Right lobe of liver (tissue), 6 donors: ENCODE data around the gene PPP1R14B. TPM values are rescaled to one million over a fixed set of nuclear protein-coding genes. Genes with fewer than 3 reads are reported as not detected.

Experiments used
- ATAC-seq, 4 donors: fragments of 200-7000 bp; cut with Tn5 transposase; one replicate each; pipeline ENCODE4 v1.9.1; 2020; ENCODE audit warnings: mild to moderate bottlenecking in 4 of 4, moderate library complexity in 4 of 4
- DNase-seq, 3 donors: peaks; one replicate each; pipeline ENCODE4 v3.0.0-alpha.2; 2020
- H3K27ac ChIP-seq, 3 donors: fragments of 200-600 bp; one replicate each; pipeline ENCODE4 v1.8.0; 2022
- H3K27me3 ChIP-seq, 2 donors: fragments of 200-600 bp; one replicate each; pipeline ENCODE4 v1.8.0; 2022
- H3K36me3 ChIP-seq, 4 donors: fragments of 200-600 bp; sonication (generic) in 1 of 4; one replicate each; pipeline versions ENCODE4 v1.5.1 to v1.8.0; 2017 to 2022; ENCODE audit warnings: control low read depth in 1 of 4
- H3K4me1 ChIP-seq, 4 donors: fragments of 200-600 bp; sonication (generic) in 1 of 4; one replicate each; pipeline versions ENCODE4 v1.5.1 to v1.8.0; 2017 to 2022; ENCODE audit warnings: control low read depth in 1 of 4
- H3K4me3 ChIP-seq, 3 donors: fragments of 200-600 bp; one replicate each; pipeline ENCODE4 v1.8.0; 2022
- H3K9me3 ChIP-seq, 4 donors: fragments of 200-600 bp; sonication (generic) in 1 of 4; one replicate each; pipeline versions ENCODE4 v1.5.1 to v1.8.0; 2017 to 2022; ENCODE audit warnings: control low read depth in 1 of 4
- POLR2A ChIP-seq: fragments of 450-650 bp; IDR thresholded peaks from one replicate; pipeline ENCODE4 v1.6.1; 2017; ENCODE audit warnings: antibody characterized with exemption, mild to moderate bottlenecking
- WGBS: methylation state at CpG from one replicate; pipeline ENCODE4 v1.1.6; 2018; ENCODE audit warnings: low coverage, low lambda C conversion rate; ENCODE audit not compliant: insufficient coverage; ENCODE audit errors: missing lambda C conversion rate; 5-methylcytosine and 5-hydroxymethylcytosine counted together
- intact Hi-C, 2 donors: fragments of 100-400 bp; cut with DNase I; formaldehyde crosslinking; loops; one replicate each; pipeline versions ENCODE4 v1.11.2 to v1.14.1; 2022
- total RNA-seq, 6 experiments: library from RNA; depleted of rRNA in 2 of 6; stranded (reverse); fragments of >200 nt in 2 of 6; fragmentation: NEBNext Ultra II Directional in 3 of 6; extraction: Animal tissue kit (Norgen Biotek cat#: 25700) in 3 of 6; gene quantifications; one replicate each; pipeline versions ENCODE4 v1.1.0 to v1.2.4, GENCODE V29; 2016 to 2023
- TF ChIP-seq, protein P1 (sequence below), 4 donors: fragments of 200-600 bp in 3 of 4; fragments of 450-650 bp in 1 of 4; IDR thresholded peaks; one replicate each; pipeline versions ENCODE4 v1.5.1 to v1.8.0; 2016 to 2022; ENCODE audit warnings: antibody characterized with exemption in 4 of 4, mild to moderate bottlenecking in 2 of 4
- donor health status: DM: no; HTN: yes; CAD: no.
- donor health status: DM: no; HTN: no; CAD: no.
- donor health status: DM: no; HTN: no; CAD: no.
- donor health status: DM: no; HTN: yes; CAD: no.
- donor health status: DM: no; HTN: yes; CAD: no.

The PPP1R14B gene
- total RNA-seq, 6 experiments from 2014 or later = 34.1 to 90.3 (median 49.7) TPM

DNA sequence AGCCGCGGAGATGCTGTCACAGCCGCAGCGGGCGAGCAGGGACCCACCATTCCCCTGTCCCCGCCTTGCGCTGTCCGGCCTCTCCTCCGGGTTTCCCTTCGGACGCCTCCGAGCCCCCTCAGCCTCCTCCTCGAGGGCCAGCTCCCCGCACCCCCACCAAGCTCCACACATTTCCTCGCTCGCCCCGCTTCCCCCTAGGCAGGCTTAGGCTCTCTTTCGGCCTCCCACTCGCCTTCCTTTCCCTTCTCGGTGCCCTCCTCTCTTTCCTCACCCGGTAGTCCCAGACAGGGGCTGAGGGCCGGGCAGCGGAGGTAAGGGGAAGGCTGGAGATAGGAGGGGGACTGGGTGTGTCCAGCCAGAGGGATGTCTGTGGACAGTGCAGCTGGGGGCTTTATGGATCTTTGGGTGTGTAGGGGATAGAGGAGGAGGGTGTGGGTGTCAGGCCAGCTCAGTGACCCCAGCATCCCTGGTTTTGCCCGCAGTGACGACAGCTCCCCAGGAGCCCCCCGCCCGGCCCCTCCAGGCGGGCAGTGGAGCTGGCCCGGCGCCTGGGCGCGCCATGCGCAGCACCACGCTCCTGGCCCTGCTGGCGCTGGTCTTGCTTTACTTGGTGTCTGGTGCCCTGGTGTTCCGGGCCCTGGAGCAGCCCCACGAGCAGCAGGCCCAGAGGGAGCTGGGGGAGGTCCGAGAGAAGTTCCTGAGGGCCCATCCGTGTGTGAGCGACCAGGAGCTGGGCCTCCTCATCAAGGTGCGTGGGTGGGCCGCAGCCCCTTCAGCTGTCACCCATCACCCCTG is 45.9 kb upstream of the PPP1R14B start:
- H3K27me3 ChIP-seq = peaks cover 0 to 21% of the 10 kb centered on the region in 2 donors
- no peak overlapping the region for H3K4me3 ChIP-seq
- peaks cover 0 to 12% (median 0%) of the 10 kb centered on the region in 4 donors for H3K4me1 ChIP-seq
- H3K27ac ChIP-seq = no peak overlapping the region
- no peak for DNase-seq
- ATAC-seq = no peak
- 7% methylated on average over 15 of the region's 42 CpGs for WGBS
- H3K9me3 ChIP-seq = no peaks in the 10 kb centered on the region
- H3K36me3 ChIP-seq = no peaks in the 10 kb centered on the region
- TF ChIP-seq, protein P1, sequence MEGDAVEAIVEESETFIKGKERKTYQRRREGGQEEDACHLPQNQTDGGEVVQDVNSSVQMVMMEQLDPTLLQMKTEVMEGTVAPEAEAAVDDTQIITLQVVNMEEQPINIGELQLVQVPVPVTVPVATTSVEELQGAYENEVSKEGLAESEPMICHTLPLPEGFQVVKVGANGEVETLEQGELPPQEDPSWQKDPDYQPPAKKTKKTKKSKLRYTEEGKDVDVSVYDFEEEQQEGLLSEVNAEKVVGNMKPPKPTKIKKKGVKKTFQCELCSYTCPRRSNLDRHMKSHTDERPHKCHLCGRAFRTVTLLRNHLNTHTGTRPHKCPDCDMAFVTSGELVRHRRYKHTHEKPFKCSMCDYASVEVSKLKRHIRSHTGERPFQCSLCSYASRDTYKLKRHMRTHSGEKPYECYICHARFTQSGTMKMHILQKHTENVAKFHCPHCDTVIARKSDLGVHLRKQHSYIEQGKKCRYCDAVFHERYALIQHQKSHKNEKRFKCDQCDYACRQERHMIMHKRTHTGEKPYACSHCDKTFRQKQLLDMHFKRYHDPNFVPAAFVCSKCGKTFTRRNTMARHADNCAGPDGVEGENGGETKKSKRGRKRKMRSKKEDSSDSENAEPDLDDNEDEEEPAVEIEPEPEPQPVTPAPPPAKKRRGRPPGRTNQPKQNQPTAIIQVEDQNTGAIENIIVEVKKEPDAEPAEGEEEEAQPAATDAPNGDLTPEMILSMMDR (IDR thresholded peaks at IDR 0.05) = no peak
- TF ChIP-seq POLR2A = no peak
- intact Hi-C loops = no loop called here

DNA sequence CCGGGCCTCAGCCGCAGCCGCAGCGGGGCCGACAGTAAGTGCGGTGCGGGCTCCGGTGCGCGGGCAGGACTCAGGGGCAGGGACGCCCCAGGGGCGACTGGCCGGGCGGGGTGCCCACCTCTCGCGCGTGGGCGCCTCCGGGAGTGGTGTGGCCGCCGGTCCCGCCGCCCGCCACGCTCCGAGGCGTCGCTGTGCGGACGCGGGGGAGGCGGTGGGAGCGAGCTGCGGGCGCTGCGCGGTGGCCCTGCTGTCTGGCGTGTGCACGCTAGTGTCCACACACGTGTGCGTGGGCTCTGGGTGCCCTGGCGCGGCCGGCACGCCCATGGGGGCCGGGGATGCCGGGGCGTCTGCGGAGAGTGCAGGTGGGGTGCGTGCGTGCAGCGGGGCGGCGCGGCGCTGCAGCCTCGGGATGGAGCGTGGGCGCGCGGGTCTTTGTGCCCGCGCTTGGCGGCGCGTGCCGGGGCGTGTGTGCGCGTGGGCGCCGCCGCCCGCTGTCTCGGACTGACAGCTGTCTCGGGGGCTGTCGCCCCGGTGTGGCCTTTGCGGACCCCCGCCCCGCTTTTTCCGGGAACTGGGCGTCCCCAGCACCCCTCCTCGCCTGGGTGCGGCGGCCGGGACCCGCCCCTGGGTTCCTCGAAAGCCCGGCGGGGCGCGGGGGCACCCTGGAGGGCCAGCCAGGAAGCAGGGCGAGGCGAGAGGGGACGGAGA is 45.2 kb upstream of the PPP1R14B start:
- WGBS = no CpG with 5 or more reads among the region's 96 CpGs
- H3K4me3 ChIP-seq = peak overlapping the region in 1 of 3 donors; percentile 1
- peaks cover 0 to 12% (median 0%) of the 10 kb centered on the region in 4 donors for H3K4me1 ChIP-seq
- no peak for TF ChIP-seq POLR2A
- TF ChIP-seq, protein P1 (IDR thresholded peaks at IDR 0.05) = no peak
- H3K36me3 ChIP-seq = no peaks in the 10 kb centered on the region
- H3K27ac ChIP-seq = no peak overlapping the region
- H3K9me3 ChIP-seq = no peaks in the 10 kb centered on the region
- intact Hi-C loops = no loop called here
- H3K27me3 ChIP-seq = peaks cover 0 to 13% of the 10 kb centered on the region in 2 donors
- ATAC-seq (no peak), DNase-seq (no peak)

DNA sequence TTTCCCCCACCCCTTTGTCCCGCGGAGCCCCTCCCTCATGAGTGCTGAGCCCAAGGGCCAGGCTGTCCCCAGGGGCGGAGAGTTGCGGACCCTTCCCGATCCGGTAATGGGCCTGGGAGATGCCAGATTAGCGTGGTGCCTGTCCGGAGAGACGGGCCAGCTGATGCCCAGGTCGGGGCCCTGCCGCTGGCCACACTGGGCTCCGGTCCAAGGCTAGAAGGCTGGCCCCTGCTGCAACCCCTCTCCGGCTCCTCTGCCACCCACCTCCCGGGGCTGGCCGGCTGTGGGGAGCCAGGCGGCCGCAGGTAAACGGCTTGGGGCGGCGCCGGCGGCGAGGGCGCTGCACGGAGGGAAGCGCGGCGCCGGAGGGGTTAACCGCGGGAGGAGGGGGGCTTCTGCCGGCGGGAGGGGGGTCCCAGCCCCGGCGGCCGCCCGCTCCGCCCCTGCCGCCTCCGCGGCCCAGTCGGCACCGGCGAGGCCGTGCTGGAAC is 44.6 kb upstream of the PPP1R14B start, which contains the start of gene KCNK4:
TSS of gene KCNK4 (plus strand) at position 41 of the 490 bp plus-strand sequence. CDS start 1,717 bp downstream, outside the sequence.
- H3K27me3 ChIP-seq = peaks cover 0 to 10% of the 10 kb centered on the region in 2 donors
- H3K4me1 ChIP-seq = peaks cover 0 to 14% (median 2%) of the 10 kb centered on the region in 4 donors
- H3K36me3 ChIP-seq = no peaks in the 10 kb centered on the region
- WGBS = no CpG with 5 or more reads among the region's 45 CpGs
- TF ChIP-seq, protein P1 (IDR thresholded peaks at IDR 0.05) = no peak
- TF ChIP-seq POLR2A = no peak
- intact Hi-C loops = no loop called here
- no peak for DNase-seq
- peak within 1 kb of the TSS in 1 of 3 donors; percentile 1 for H3K4me3 ChIP-seq
- no peak within 1 kb of the TSS for H3K27ac ChIP-seq
- no peak for ATAC-seq
- no peaks in the 10 kb centered on the region for H3K9me3 ChIP-seq

DNA sequence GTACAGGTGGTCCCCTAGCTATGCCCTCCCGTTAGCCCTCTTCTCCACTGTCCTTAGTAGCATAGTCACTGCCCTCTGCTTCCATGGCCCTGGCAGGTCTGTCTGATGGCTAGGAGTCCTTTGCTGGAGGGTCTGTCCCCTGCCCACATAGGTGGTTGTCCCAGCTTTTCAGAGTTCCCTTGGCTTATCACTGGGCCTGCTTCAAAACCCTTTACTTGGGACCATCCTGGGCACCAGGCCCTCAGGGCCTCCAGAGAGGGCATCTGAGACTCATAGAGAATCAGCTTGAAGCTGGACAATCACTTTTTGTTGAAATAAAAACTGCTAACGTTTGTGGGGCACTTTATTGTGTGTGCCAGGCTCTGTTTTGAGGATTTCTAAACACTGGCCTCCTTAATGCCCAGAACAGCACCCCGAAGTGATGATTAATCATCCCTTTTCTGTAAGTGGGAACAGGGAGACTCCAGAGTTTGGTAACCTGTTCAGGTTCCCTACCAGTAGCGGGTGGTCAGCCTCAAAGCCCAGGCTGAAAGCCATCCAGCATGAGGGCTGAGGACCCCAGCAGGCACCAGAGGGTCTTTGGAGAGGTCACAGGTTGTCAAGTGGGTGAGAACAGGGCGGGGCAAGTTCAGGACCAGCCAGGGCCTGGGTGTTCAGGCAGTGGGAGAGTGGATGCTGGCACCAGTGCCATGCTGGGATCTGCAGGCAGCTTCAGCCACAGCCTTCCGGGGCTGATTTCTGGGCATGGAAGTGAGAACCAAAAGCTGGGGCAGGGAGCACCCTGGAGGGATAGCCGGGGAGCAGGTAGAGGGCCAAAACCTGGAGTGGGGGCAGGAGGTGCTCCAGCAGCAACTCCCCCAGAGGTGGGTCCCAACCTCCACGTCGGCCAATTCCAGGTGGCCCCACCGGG is 43.9 kb upstream of the PPP1R14B start:
- intact Hi-C loops = no loop called here
- no peaks in the 10 kb centered on the region for H3K36me3 ChIP-seq
- H3K27me3 ChIP-seq = peaks cover 0 to 10% of the 10 kb centered on the region in 2 donors
- H3K9me3 ChIP-seq = no peaks in the 10 kb centered on the region
- no peak overlapping the region for H3K4me3 ChIP-seq
- no peak for DNase-seq
- WGBS = 52% methylated on average over 4 of the region's 10 CpGs
- H3K4me1 ChIP-seq = peaks cover 0 to 19% (median 5%) of the 10 kb centered on the region in 4 donors
- TF ChIP-seq POLR2A = no peak
- TF ChIP-seq, protein P1 (IDR thresholded peaks at IDR 0.05) = no peak
- no peak overlapping the region for H3K27ac ChIP-seq
- no peak for ATAC-seq
